Measurements from ENCODE around the gene RAPGEF5. TPM values are rescaled to one million over a fixed set of nuclear protein-coding genes. Genes with fewer than 3 reads are reported as not detected.

The RAPGEF5 gene
- total RNA-seq, 1 donor from 2014 or later = 65.8 TPM

DNA sequence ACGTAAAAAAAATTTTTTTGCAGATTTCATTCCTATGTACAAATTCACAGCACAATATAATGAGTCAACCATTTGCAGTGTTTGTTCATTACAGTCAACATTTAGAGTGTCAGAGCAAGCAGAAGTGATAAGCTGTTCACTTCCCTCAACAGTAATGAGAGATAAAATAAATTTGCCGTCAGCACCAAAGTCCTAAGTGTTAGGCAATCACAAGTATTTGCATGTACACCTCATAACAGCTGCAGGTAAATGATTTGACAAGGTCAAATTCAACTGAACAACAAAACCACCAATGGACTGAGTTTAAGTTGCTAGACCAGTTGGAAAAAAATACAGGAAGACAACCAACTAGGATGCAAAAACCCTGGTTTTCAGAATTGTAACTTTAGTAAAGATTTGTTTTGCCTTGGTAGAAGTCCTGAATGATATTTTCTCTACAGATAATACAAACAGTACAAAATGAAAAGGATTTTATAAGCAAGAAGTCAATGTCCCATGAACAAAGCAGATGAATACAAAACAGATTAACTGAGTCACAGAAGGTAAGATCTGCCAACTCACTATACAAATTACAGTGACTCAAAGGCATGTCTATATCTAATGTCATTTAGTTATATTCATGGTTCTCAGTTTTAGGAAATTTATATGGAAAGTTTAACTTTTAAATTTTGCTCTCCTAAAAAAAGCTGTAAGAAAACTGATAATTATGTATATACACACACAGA lies 10.4 kb downstream of the RAPGEF5 start:
- Histone ChIP-seq H3K9me3 (no peaks in the 10 kb centered on the region), H3K4me1 (no peaks in the 10 kb centered on the region), H3K4me3 (no peak overlapping the region), H3K36me3 (no peaks in the 10 kb centered on the region), H3K27me3 (no peaks in the 10 kb centered on the region), H3K27ac (no peak overlapping the region)
- DNase-seq (ENCODE audit: low spot score in 2 of 2) = no peak
- intact Hi-C loops (cut with DNase I) = no loop called here
- TF ChIP-seq, protein P1, sequence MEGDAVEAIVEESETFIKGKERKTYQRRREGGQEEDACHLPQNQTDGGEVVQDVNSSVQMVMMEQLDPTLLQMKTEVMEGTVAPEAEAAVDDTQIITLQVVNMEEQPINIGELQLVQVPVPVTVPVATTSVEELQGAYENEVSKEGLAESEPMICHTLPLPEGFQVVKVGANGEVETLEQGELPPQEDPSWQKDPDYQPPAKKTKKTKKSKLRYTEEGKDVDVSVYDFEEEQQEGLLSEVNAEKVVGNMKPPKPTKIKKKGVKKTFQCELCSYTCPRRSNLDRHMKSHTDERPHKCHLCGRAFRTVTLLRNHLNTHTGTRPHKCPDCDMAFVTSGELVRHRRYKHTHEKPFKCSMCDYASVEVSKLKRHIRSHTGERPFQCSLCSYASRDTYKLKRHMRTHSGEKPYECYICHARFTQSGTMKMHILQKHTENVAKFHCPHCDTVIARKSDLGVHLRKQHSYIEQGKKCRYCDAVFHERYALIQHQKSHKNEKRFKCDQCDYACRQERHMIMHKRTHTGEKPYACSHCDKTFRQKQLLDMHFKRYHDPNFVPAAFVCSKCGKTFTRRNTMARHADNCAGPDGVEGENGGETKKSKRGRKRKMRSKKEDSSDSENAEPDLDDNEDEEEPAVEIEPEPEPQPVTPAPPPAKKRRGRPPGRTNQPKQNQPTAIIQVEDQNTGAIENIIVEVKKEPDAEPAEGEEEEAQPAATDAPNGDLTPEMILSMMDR (IDR thresholded peaks at IDR 0.05) = no peak

- DNase-seq (ENCODE audit: low spot score in 2 of 2) = no peak
- Histone ChIP-seq H3K27ac (no peak overlapping the region), H3K4me1 (no peaks in the 10 kb centered on the region), H3K36me3 (no peaks in the 10 kb centered on the region), H3K9me3 (no peaks in the 10 kb centered on the region), H3K4me3 (no peak overlapping the region), H3K27me3 (no peaks in the 10 kb centered on the region)
- TF ChIP-seq, protein P1 (IDR thresholded peaks at IDR 0.05) = no peak
- intact Hi-C loops (cut with DNase I) = no loop called here
Measured at GRCh38 chr7:22344655-22345054, 12.3 kb downstream of the RAPGEF5 start.

DNA sequence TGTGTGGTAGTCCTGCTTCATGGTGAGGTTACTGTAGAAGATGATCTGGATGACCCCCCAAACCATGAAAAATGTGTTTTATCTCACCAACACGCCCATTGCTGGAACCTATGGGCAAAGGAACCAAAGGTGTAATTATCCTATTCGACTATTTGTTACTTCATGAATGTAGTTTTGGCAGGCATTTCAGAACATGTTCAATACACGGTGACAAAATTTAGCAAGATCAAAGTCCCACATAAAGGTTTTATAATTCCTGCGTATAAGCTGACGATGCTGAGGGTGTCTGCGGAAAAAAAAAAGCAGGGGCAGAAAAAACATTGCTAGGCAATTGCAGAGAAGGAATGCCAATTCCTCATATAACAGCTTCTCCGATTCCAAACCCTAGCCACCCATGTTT lies 13.3 kb downstream of the RAPGEF5 start:
- Histone ChIP-seq H3K27ac (no peak overlapping the region), H3K27me3 (no peaks in the 10 kb centered on the region), H3K4me1 (no peaks in the 10 kb centered on the region), H3K9me3 (no peaks in the 10 kb centered on the region), H3K36me3 (no peaks in the 10 kb centered on the region), H3K4me3 (no peak overlapping the region)
- DNase-seq (ENCODE audit: low spot score in 2 of 2) = no peak
- TF ChIP-seq, protein P1 (IDR thresholded peaks at IDR 0.05) = no peak
- intact Hi-C loops (cut with DNase I) = no loop called here

DNA sequence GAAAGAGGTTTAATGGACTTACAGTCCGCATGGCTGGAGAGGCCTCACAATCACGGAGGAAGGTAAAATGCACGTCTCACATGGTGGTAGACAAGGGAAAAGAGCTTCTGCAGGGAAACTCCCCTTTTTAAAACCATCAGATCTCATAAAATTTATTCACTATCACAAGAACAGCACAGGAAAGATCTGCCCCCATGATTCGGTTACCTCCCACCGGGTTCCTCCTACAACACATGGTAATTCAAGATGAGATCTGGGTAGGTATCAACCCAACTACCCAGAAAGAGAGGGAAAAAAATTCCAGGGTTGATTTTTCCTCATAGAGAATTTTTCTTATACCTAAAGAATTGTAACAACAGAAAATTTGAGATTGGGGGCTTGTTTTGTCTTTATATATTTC lies 13.9 kb downstream of the RAPGEF5 start:
- intact Hi-C loops (cut with DNase I) = no loop called here
- Histone ChIP-seq H3K9me3 (no peaks in the 10 kb centered on the region), H3K4me1 (no peaks in the 10 kb centered on the region), H3K27ac (no peak overlapping the region), H3K27me3 (no peaks in the 10 kb centered on the region), H3K36me3 (no peaks in the 10 kb centered on the region), H3K4me3 (no peak overlapping the region)
- DNase-seq (ENCODE audit: low spot score in 2 of 2) = no peak
- TF ChIP-seq, protein P1 (IDR thresholded peaks at IDR 0.05) = no peak

GRCh38 chr7:22339725-22340390 lies 17.1 kb downstream of the RAPGEF5 start:
- TF ChIP-seq, protein P1 (IDR thresholded peaks at IDR 0.05) = no peak
- intact Hi-C loops (cut with DNase I) = no loop called here
- Histone ChIP-seq H3K27me3 (no peaks in the 10 kb centered on the region), H3K4me1 (no peaks in the 10 kb centered on the region), H3K27ac (no peak overlapping the region), H3K9me3 (no peaks in the 10 kb centered on the region), H3K36me3 (no peaks in the 10 kb centered on the region), H3K4me3 (no peak overlapping the region)
- no peak for DNase-seq (ENCODE audit: low spot score in 2 of 2)

Measured in ascending aorta (tissue), 2 donors.